GM21360 (cell line): ENCODE measurements around the gene MAZ.

Source experiments
- ATAC-seq: cut with Tn5 transposase; IDR thresholded peaks from one replicate; pipeline ENCODE4 v1.9.1; 2021; ENCODE audit warnings: mild to moderate bottlenecking, moderate library complexity; ENCODE audit not compliant: unreplicated experiment

Gene MAZ

DNA sequence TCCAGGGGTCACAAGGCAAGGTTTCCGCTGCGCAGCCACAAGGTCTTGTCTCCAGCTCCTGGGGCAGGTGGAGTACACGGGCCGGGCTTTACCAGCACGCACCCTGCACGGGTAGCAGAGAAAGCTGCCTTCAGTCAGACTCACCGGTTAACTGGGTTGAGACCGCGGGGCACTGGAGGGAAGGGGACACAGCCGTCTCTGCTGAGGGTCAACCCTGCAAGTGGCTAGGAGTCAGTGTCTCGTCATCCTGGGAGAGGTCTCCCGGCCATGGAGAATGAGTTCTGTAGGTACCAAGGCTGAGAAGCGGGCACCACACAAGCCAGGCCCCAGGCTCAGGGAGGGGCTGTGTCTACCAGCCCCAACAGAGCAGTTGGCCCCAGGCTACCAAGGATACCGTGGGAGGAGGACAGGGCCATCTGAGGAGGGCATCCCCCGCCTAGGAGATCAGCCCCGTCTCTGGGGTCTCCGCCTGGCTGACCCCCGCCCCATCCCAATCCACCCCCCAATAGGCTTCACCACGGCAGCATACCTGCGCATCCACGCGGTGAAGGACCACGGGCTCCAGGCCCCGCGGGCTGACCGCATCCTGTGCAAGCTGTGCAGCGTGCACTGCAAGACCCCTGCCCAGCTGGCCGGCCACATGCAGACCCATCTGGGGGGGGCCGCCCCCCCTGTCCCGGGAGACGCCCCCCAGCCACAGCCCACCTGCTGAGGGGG, 2.9 kb downstream of the MAZ start:
- no peak for ATAC-seq

DNA sequence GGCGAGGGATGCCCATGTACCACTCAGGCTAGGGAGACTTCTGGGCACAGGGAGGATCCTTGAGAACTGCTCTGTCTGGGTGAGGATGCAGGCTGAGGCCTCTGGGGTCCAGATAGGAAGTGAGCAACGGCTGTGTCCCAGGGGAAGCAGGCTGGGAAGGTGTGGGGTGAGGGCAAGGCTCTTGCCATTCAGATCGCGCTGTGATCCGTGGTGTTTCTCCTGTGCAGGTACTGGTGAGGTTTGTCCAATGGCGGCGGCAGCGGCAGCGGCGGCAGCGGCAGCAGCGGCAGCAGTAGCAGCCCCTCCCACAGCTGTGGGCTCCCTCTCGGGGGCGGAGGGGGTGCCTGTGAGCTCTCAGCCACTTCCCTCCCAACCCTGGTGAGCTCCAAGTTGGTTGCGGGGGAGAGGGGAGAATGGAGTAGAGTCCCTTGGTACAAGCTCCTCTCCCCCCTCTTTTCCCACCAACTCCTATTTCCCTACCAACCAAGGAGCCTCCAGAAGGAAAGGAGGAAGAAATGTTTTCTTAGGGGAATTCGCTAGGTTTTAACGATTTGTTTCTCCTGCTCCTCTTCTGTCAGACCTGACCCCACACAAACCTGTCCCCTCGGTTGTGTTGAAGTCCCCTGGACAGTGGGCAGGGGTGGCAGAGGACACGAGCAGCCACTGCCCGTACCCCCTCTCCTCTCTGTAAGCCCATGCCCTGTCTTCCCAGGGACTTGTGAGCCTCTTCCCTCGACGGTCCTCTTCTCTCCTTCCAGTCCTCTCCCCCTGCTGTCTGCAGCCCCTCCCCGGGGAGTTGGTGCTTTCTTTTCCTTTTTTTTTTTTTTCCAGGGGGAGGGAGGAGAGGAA, 3.7 kb downstream of the MAZ start:
- no peak for ATAC-seq

DNA sequence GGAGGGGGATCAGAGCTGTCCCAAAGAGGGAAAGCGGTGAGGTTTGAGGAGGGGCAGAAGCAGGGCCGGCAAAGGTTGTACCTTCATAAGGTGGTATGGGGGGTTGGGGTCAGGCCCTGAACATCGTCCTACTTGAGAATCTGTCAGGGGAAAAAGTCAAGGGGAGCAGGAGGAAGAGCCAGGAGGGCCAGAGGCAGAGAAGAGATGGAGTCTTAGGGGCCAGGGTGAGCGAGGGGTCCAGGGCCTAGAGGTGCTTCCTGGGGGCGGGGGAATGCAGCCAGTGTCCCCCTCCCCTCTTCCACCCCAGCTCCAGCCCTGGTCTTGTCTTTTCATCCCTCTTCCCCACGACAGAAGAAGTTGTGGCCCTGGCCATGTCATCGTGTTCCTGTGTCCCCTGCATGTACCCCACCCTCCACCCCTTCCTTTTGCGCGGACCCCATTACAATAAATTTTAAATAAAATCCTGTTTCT, 4.4 kb downstream of the MAZ start:
- ATAC-seq: no peak

DNA sequence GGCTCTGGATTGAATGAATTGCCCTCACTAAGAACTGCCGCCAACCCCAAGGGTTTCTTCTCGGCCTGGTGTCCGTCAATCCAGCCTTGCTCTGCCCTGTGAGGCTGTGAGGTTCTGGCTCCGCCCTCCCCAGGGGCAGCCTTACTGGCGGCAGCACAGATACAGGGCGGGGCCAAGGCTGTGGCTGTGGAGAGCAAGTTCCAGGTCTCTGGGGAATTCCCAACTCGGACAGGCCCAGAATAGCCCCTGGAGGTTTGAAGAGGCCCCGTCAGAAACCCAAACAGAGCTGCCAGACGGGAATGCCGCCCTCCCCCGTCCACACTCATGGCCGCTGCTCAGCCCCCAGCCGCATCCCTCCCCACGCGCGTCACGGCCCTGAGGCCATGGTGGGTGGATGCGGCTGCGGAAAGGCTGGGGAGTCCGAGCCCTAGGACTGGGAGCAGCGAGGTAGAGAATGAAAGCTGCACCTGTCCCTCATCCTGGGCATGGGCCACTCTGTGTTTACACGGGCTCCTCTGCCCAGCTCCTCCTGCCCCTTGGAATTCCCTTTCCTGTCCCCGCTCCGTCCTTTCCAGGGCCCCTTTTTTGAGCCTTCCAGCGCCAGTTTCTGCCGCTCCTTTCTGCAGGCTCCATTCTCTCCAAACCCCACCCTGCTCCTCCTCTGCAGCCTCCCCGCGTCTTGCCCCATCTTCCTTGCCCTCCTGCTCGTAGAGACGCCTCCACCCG, 5.0 kb downstream of the MAZ start:
- ATAC-seq: no peak

DNA sequence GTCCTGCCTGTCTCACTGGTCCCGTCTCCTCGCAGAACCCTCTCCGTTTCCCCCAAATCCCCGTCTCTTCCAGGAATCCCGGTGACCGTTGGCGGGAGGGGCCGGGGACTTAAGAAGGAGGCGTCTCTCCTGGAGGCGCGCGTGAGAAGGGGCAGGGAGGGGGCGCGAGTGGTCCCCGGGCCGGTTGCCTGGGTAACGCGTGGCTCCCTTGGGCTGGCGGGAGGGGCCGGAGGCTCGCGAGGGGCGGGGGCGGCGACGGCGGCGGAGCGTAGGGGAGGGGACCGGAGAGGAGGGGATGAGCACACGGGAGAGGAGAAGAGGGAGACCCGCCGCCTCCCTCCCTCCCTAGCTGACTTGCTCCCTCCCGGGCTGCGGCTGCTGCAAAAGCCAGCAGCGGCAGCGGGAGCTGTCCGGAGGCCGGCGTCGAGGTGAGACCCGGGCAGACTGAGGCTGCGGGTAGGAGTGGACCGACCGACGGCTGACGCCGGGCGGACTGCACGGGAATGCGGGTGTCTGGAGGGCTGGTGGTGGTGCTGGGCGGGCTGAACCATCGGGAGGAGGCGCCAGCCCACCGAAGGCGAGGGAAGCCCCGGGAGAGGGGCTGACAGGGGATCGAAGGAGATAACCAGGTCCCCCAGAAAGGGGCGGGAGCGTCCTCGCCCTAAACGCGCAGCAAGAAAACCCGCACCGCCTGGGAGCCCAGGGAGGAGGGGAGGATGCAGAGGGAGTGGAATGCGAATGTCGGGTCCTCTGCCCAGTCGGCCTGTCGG, 5.8 kb downstream of the MAZ start, which contains the start of gene PRRT2:
Gene PRRT2, plus strand, starts transcription at position 298 of the 770 bp plus-strand sequence. CDS start 862 bp downstream, outside the sequence.
- ATAC-seq: no peak

DNA sequence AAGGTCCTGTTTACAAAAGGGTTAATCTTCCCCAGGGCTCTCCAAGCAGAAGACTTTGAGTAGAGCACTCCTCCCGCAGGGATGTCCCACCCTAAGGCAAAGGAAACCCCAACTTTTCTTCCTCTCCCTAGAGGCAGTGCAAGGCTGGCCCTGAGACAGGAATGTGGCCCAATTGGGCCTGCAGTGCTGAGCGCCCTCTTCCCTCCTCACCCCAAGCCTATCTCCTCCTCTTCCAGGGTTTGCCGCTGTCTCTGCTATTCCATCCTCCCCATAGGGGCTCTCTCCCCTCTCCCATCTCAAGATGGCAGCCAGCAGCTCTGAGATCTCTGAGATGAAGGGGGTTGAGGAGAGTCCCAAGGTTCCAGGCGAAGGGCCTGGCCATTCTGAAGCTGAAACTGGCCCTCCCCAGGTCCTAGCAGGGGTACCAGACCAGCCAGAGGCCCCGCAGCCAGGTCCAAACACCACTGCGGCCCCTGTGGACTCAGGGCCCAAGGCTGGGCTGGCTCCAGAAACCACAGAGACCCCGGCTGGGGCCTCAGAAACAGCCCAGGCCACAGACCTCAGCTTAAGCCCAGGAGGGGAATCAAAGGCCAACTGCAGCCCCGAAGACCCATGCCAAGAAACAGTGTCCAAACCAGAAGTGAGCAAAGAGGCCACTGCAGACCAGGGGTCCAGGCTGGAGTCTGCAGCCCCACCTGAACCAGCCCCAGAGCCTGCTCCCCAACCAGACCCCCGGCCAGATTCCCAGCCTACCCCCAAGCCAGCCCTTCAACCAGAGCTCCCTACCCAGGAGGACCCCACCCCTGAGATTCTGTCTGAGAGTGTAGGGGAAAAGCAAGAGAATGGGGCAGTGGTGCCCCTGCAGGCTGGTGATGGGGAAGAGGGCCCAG, 6.7 kb downstream of the MAZ start:
- no peak for ATAC-seq

DNA sequence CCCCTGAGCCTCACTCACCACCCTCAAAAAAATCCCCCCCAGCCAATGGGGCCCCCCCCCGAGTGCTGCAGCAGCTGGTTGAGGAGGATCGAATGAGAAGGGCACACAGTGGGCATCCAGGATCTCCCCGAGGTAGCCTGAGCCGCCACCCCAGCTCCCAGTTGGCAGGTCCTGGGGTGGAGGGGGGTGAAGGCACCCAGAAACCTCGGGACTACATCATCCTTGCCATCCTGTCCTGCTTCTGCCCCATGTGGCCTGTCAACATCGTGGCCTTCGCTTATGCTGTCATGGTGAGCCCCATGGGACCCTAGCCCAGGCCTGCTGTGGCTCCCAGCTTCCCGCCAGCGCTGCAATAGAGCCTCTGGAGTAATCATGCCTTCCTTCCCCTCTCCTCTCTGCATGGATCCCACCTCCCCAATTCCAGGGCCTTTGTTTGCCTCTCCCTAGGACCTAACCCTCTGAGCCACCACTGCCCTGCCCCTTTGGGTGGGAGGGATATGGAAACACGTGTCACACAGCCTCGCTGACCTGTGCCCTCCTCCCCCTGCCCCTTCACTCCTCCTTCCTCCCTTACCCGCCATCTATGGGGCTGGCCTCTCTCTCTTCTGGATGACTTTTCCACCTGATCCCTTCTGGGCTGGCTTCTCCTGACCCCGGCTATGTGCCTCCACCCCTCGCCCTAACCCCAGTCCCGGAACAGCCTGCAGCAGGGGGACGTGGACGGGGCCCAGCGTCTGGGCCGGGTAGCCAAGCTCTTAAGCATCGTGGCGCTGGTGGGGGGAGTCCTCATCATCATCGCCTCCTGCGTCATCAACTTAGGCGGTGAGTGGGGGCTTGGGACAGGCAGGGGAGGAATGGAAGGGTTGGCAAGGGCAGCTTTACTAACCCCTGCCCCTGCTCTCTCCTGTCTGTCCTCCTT, 7.6 kb downstream of the MAZ start:
- ATAC-seq: no peak

DNA sequence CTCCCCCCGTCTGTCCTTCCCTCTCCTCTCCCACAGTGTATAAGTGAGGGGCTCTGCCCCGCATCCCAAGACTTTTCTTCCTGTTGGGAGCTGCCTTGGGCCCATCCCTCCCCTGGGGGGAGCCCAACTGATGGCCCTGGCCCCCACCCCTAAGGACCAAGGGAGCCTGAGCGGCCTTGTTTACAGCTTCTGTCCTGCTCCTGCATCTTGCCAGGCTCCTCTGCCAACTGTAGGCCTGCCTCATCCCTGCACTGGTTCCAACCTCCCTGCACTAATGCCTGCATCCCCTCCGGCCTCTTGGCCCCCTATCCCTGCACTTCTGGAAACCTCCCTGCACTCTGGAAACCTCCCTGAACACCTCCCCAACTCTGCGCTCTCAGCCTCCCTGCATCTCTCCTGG, 8.3 kb downstream of the MAZ start:
- no peak for ATAC-seq

DNA sequence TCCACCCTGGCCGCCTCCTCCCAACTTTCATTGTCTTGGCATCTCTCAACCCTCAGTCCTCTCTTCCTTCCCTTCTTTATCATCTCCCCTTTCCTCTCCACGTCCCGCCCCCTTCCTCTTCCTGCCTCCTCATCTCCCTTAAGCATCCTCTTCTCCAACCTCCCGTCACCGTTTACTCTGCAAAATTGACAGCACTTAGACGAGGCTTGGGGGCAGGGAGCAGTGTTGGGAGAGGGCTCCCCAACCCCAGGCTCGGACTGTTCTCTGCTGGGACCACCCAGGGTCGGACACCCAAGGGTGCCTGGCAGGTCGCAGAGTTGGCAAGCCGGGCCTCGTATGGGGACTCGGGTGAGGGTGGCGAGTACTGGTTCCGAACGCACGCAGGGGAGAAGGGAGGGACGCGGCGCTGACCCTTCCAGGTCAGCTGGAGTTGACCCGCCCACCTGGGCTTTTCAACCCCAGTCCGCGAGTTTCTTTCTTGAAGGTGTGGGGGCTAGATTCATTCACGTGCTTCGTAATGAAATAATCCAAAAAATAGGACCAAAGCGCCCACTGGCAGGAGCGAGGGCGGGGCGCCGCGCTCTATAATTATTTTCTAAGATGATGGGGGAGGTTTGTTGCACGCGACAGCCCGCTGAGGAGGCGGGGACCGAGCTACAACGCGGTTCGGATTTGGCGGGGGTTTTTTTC, 8.8 kb downstream of the MAZ start:
- no peak for ATAC-seq

DNA sequence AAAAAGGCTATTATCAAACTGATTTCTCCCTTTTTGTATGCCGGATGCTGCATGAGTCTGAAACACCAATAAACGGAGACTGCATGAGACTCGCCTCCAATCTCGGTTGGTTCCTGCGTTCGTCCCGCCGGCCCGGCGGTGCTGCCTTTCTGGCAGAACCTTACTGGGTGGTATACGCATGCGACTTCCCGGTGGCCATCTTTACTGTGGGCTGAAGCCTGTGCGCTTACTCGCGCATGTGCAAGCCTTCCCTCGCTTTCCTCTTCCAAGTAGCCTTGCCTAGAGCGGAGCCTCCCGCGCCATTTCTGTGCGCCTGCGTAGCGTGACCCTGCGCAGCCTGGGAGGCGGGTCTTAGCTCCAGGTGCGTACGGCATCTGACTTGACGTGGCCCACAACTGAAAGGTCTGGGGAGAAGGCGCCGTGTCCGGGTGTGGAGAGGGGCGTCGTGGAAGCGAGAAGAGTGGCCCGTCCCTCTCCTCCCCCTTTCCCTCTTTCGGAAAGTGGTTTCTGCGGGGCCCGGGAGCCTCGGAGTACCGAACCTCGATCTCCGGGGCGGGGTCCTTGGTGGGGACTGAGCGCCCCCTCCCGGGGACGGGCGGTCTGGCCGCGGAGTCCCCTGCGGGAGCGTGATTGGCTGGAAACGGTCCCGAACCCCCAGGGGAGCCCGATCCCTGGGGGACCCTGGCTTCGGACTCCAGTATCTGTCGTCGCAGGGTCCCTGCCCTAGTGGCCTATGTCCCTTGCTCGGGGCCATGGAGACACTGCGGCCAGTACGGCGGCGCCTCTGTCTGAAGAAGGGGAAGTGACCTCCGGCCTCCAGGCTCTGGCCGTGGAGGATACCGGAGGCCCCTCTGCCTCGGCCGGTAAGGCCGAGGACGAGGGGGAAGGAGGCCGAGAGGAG, 9.7 kb downstream of the MAZ start, which contains the start of gene PAGR1:
Gene PAGR1, plus strand, starts transcription at position 360 of the 901 bp plus-strand sequence. Its CDS starts 374 bp downstream, at position 734.
- peak; percentile 47 for ATAC-seq

DNA sequence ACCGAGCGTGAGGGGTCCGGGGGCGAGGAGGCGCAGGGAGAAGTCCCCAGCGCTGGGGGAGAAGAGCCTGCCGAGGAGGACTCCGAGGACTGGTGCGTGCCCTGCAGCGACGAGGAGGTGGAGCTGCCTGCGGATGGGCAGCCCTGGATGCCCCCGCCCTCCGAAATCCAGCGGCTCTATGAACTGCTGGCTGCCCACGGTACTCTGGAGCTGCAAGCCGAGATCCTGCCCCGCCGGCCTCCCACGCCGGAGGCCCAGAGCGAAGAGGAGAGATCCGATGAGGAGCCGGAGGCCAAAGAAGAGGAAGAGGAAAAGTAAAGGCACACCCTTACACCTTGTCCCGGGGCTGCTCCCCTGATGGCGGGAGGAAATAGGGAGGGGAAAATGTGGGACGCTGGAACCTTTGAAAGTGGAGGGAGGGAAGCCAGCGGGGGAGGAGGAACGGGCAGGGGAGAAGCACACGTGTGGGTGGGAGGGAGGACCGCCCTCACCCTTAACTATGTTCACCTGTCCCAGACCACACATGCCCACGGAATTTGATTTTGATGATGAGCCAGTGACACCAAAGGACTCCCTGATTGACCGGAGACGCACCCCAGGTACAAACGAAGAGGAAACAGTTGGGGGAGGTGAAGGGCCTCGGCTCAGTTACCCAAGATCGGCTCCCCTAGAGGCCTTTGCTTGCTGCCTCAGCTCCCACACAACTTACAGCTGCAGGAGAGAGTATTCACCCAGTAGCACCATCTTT, 10.5 kb downstream of the MAZ start:
- ATAC-seq: peak; percentile 8

DNA sequence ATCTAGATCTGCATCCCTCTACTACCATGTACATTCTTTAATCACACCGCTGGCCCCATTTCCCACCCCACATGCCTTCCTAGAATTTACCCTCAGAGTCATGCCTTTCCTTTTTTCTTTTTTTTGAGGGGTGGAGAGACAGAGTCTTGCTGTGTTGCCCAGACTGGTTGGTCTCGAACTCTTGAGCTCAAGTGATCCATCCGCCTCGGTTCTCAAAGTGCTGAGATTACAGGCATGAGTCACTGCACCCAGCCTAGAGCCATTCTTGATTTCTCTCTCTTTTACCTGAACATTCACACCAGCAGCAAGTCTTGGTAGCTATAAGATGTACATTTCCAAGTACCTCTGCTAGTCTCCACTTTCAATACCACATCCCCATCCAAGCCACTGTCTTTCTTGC, 11.8 kb downstream of the MAZ start:
- ATAC-seq: no peak

DNA sequence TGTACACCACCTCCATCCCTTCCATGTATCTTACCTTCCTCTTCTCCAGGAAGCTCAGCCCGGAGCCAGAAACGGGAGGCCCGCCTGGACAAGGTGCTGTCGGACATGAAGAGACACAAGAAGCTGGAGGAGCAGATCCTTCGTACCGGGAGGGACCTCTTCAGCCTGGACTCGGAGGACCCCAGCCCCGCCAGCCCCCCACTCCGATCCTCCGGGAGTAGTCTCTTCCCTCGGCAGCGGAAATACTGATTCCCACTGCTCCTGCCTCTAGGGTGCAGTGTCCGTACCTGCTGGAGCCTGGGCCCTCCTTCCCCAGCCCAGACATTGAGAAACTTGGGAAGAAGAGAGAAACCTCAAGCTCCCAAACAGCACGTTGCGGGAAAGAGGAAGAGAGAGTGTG, 13.2 kb downstream of the MAZ start:
- no peak for ATAC-seq

DNA sequence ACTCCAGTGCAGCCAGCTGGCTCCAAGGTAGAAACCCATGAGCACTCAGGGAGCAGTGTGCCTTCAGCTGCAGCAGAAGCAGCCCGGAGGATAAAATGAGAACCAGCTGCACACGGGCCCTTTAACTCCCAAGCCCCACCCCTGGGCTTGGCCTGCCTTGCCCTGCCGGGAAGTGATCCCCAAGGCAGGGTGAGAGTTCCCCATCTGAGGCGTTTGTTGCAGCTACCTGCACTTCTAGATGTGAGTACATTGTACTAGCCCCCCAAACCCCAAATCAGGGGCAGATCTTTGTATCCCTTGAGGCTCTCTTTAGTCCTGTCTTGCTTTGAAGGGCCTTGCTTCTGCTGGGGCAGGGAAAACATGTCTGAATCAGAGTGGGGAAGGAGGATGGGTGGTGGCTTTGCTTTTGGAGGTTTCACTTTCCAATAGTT, 14.0 kb downstream of the MAZ start, which contains the start of gene MVP:
Gene MVP, plus strand, starts transcription at position 192 of the 431 bp plus-strand sequence. CDS start 10,088 bp downstream, outside the sequence.
- ATAC-seq: no peak

DNA sequence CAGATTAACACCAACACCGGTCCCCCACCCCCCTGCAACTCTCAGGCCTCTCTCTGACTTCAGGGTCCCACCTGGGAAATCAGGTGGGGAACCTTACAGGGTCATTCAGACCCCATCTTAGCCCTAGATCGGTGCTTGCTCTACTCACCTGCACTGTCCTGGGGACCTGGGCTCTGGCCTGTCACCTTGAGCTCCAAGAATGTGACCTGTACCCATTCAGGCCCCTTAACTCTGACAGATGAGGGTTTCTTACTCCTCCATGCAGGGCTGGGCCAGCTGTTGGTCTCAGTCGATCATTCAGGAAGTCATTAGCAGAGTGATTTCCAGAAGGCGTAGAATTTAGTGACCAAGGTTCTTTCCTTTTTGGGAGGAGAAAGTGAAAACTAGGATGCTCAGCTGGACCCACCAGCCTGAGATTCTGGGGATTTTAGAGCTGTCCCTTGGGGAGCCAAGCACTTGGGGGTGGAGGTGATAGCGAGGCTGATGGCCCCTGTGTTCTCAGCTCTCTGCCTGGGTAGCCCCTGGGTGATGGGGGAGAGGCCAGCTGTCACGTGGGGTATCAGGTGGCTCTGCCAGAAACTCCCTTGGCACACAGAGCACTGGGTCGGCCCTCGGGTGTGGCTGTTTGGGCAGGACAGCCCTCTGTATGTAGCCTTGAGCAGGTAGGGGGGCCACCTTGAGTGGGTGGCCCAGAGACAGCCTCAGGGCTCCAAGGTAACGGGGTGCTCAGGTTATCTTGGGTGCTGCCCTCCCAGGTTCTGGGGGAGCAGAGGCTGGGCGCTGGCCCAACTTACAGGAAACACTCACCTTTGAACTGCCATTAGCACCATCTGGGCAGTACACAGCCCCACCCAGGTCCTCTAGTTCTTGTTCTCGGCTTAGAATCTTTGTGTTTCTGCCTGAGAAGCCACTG, 14.7 kb downstream of the MAZ start:
- no peak for ATAC-seq
